IPS-11a (cell line): Measurements from ENCODE around the gene ODC1.
"Not testable (repeated sequence)": the region's sequence is repeated elsewhere in the genome, so short reads cannot be mapped to it uniquely, and the experiment has no call there.

Experiments
- H3K4me3 ChIP-seq: one replicate; pipeline ENCODE4 v1.5.1; 2013; ENCODE audit warnings: low read depth, low read length, control low read depth

The ODC1 gene

GRCh38 chr2:10478916-10479315 lies 30.8 kb upstream of the ODC1 start:
- no peak overlapping the region for H3K4me3 ChIP-seq

GRCh38 chr2:10478298-10478625 lies 30.1 kb upstream of the ODC1 start:
- H3K4me3 ChIP-seq, result no peak overlapping the region

DNA sequence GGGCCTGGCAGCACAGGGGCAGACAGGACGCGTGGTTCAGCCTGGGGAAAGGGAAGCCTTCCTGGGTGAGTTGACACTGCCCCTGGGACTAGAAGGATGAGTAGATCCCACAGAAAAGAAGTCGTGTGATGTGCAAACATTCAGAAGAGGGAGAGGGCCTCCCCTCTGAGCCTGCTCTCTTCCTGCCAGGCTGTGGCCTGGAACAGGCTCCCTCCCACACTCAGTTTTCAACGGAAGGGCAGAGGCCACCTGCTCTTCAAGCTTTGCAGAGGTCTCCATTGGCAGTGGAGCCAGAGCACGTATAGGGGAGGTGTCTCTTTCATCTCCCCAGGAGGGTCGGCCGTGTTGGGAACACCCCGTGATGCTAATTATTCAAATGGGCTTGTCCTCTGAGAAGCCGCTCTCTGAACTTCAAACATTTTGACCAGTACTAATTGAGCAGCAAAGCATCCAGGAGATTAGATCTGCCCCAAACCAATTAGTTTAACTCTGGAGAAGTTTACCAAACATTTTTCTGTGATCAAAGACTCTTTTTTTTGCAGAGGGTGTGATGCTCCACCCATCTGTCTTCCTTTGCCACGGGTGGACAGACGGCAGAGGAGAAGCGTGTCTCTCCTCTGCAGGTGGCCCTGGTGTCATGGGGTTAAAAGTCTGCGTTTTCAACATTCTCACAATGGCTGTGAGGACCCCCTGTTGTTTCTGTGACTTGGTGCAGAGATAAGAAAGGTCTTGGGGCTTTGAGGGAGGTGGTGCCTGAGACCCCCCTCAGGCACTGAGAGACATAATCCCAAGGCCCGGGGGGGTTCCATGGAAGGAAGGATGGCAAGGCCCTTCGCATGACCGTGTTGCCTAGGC lies 29.5 kb upstream of the ODC1 start:
- H3K4me3 ChIP-seq, result no peak overlapping the region

DNA sequence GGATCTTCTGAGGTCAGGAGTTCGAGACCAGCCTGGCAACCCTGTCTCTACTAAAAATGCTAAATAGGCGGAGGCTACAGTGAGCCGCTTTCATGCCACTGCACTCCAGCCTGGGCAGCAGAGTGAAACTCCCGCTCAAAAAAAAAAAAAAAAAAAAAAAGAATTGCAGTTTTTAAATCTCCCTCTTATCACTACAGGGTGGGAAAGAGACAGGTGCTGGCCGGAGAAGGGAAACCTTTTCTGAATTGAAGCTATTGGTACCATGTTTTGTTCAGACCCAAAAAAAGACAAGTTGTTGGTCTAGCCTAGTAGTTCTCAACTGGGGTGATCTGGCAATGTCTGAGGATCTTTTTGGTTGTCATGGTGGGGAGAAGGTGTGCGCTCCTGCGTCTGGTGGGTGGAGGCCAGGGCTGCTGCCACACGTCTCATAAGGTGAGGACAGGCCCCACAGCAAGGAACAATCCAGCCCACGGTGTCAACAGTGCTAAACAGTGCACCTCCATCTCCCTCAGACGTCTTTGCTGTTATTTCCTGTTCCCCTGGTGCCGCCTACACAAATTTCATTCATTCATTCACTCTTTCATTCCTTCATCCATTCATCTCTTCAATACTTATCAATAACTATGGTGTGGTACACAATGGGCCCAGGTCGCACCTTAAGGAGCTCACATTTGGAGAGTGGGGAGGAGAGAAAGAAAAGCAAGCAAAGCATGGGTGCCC lies 28.8 kb upstream of the ODC1 start:
- H3K4me3 ChIP-seq, result no peak overlapping the region

DNA sequence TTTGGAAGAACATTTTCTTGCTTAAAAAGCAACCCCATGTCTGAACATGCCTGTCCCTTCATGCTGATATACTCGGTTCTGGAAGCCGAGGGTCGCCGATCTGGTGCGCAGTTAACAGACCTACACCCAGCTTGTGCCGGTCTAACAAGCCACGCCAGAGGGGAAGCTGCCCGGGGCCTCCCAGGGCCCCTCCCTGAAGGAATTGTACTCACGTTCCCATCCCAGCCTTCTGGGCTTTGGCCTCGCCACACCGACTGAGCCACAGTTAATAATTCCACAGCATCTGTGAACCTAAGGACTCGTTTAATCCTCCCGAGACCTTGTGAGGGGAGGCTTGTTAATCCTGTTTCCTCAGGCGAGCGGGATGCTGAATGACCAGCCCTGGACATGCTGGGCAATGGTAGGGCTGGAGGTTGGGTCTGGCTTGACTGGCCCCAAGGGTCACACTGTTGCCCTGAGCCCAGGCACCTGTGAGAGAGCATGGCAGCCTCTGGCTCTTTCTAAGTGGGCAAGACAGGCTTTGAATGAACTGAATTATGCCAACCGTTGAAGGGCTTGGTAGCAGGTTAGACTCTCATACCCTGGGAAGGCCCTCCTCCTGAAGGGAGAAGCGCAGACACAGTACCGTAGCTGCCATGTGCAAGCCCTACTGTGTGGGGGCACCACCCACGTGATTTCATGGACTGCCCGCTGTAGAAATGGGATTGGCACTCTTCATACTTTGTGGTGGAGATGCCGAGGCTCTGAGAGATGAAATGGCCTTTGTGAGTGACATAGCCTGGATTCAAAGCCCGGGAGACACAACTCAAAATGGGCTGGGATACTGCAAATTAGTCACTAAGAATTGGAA lies 27.9 kb upstream of the ODC1 start:
- H3K4me3 ChIP-seq, result no peak overlapping the region

- H3K4me3 ChIP-seq, result no peak overlapping the region
These were observed 27.1 kb upstream of the ODC1 start for GRCh38 chr2:10475221-10475722.

- no peak overlapping the region for H3K4me3 ChIP-seq
These were observed 25.1 kb upstream of the ODC1 start for GRCh38 chr2:10473121-10473756.

GRCh38 chr2:10471955-10472354 lies 23.8 kb upstream of the ODC1 start:
- no peak overlapping the region for H3K4me3 ChIP-seq

DNA sequence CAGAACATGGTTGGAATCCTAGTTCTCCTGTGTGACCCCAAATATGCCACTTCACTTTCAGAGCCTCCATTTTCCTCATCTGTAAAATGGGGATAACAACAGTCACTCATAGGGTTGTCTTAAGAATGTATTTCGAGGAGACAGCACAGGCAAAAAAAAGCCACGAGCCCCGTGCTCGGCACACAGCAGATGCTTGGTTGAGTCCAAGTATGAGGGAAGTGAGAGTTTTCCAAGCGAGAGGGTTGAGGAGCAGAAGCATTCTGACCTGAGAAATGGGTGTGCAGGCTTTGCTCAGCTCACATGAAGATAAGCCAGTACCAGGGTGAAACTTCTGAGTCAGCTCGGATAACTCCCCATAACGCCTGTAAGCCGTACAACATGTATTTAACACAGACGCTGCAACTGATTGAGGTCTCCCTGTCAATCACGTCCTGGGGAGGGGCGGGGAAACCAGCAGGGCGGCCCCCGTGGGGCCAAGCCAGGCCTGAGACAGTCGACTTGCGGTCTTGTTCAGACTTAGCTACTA lies 23.0 kb upstream of the ODC1 start:
- H3K4me3 ChIP-seq, result no peak overlapping the region

GRCh38 chr2:10469955-10470608 lies 22.0 kb upstream of the ODC1 start:
- no peak overlapping the region for H3K4me3 ChIP-seq

DNA sequence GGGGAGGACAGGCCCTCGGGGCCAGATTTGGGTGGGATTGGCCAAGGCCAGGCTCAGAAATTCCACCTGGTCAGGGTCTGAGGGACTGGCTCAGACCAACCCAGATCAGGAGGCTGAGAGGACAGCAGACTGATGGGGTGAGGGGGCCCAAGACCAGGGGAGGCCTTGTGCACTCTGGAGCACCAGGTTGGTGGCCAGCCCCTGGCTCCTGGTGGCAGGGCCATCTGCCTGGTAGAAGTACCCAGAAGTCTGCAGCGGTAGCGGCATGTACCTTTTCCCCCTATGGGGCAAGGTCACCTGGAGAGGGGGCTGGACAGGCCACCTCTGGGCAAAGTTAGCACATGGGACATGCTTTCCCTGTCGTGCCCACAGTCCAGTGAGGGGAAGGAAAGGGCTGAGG lies 21.2 kb upstream of the ODC1 start:
- H3K4me3 ChIP-seq, result no peak overlapping the region

DNA sequence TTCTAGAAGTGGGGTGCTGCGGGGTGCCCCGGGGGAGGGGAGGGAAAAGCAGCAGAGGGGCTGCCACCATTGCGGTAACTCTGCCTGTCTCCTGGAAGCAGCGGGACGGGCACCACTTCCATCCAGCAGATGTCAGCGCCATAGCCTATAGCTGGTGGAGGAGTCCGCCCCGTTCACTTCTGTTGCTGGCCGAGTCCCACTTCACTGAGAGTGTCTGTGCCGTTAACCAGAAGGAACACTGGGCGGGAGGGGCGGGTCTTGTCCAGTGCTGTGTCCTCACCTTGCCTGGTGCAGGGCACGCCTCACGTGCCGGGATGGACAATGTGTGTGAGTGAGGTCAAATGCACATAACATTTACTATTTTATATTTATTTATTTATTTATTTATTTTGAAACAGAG lies 19.3 kb upstream of the ODC1 start:
- H3K4me3 ChIP-seq, result no peak overlapping the region

DNA sequence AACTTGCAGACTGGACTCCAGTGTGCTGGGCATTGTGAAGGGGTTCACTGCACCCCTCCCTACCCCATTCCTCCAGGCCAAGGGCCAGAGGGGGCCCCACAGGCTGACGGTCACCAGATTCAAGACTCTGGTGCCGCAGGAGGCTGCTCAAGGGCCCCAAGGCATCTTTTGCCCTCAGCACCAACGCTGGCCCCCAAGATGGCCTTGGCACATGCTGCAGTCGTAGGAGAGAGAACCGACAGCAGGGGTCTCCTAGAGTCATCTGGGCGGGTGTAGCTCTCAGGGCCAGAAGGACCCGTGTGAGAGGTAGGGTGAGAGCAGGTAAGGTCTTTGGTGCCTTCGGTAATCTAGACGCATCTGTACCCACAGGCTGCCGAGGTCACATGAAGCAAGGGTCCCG lies 18.7 kb upstream of the ODC1 start:
- no peak overlapping the region for H3K4me3 ChIP-seq

GRCh38 chr2:10465910-10466309 lies 17.8 kb upstream of the ODC1 start:
- no peak overlapping the region for H3K4me3 ChIP-seq

DNA sequence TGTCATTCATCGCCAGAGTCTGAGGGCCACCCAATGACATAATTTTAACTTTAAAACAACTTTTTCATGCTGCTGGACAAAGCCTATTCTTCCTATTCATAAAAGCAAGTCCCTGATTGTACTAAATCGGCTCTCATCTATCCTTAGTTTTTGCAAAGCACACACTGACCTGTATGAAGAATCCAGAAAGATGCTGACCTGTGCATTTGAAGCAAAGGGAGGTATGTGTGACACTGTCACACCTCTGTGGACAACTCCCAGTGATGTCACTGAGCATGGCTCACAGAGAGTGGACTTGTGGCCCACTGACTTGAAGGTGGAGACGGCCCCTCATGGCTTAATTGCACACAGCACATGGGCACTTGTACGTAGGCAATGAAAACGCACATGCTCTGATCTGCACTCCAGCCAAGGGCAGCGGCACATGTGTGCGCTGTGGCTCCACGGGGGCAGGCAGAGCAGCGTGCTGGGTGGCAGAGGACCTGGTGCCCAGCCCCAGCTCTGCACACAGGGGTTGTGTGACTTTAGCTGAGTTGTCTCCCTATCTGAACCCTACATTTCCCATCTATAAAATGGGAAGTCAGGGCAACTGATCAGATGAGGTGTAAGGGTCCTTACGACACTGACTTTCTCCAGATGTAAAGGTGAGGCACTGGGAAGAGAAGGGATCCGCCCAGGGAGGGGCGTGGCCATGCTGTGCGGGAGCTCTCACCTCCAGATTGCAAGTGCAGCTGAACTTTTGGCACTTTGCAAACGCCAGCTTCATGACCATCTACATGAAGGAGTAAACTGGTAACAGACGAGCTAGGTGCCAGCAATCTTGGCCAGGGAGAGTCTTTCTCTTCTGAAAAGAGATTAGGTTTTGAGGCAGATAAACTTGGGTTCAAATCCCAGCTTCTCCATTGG lies 14.3 kb upstream of the ODC1 start:
- H3K4me3 ChIP-seq, result no peak overlapping the region

- H3K4me3 ChIP-seq, result no peak overlapping the region
These were observed 12.3 kb upstream of the ODC1 start for GRCh38 chr2:10460366-10460796.

DNA sequence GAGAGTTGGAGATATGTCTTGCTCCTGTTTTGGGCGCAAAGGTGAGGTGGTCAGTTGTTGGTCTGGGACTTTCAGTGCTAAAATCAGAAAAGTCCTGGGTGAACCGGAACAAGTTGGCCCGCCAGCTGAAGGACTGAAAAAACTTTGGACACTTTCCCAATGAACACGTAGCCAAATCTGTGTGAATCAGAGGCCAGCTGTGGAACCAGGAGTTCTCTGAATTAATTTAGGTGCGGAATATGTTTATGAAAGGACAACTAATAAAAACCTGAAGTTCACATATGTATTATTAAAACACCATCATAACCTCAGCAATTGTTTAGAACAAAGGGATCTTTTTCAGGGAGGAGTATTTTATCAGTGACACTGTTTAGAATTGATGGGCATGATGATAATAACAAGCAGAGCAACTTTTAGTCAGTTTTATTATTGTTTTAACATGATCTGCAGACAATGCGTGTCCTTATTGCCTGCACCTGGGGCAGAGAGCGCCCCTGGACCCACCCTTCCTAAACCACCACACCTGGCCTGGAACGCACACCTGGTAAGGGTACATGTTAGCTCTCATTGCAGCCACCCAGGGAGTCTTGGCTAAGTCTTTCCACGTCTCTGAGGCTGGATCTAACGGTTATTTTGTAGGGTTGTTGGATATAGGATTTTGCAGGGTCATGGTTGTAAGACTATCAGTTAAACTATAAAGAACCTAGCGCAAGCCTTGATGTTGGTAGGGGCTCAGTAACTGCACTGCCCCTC lies 9.9 kb upstream of the ODC1 start:
- H3K4me3 ChIP-seq, result no peak overlapping the region

DNA sequence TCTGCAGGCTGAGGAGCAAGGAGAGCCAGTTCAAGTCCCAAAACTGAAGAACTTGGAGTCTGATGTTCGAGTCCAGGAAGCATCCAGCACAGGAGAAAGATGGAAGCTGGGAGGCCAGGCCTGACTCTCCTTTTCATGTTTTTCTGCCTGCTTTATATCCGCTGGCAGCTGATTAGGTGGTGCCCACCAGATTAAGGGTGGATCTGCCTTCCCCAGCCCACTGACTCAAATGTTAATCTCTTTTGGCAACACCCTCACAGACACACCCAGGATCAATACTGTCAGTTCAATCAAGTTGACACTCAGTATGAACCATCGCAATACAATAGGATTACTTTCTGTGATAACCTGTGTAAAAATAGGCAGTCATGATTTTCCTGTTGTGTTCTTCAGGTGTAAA lies 9.1 kb upstream of the ODC1 start:
- not testable (repeated sequence) for H3K4me3 ChIP-seq
